GM23338 (cell line): ENCODE measurements around the gene ATG7.

Experiments used
- CTCF ChIP-seq, 2 experiments: fragments of 200-600 bp in 1 of 2; sonication (generic) in 1 of 2; conservative IDR thresholded peaks; 2 replicates each; pipeline versions ENCODE4 v1.5.1 to v1.6.1; 2016 to 2017; ENCODE audit warnings: antibody characterized with exemption in 2 of 2, low read depth in 2 of 2, mild to moderate bottlenecking in 2 of 2, moderate library complexity in 1 of 2
- ETS1 ChIP-seq: IDR thresholded peaks from 2 replicates; pipeline ENCODE4 v1.6.1; 2016; ENCODE audit warnings: antibody characterized with exemption
- EZH2 ChIP-seq: fragments of 200-600 bp; sonication (generic); IDR thresholded peaks from one replicate; pipeline ENCODE4 v1.8.0; 2017; ENCODE audit warnings: antibody characterized with exemption, mild to moderate bottlenecking, low read depth; ENCODE audit not compliant: unreplicated experiment
- EZH2phosphoT487 ChIP-seq: fragments of 200-600 bp; sonication (generic); IDR thresholded peaks from one replicate; pipeline ENCODE4 v1.8.1; 2018; ENCODE audit warnings: antibody characterized with exemption; ENCODE audit not compliant: unreplicated experiment
- JUNB ChIP-seq: IDR thresholded peaks from one replicate; pipeline ENCODE4 v1.6.1; 2016; ENCODE audit warnings: antibody characterized with exemption; ENCODE audit not compliant: unreplicated experiment
- NANOG ChIP-seq: IDR thresholded peaks from 2 replicates; pipeline ENCODE4 v1.6.1; 2016; ENCODE audit warnings: antibody characterized with exemption, borderline replicate concordance
- POLR2AphosphoS5 ChIP-seq: IDR thresholded peaks from 2 replicates; pipeline ENCODE4 v1.6.1; 2016; ENCODE audit warnings: antibody characterized with exemption, low read depth
- REST ChIP-seq: IDR thresholded peaks from one replicate; pipeline ENCODE4 v1.6.1; 2018; ENCODE audit warnings: antibody characterized with exemption; ENCODE audit not compliant: unreplicated experiment
- ZNF114 ChIP-seq: fragments of 250-450 bp; sonication (Bioruptor Pico); IDR thresholded peaks from 2 replicates; pipeline ENCODE4 v1.5.0; 2020; ENCODE audit warnings: mild to moderate bottlenecking, moderate library complexity

- TF ChIP-seq CTCF (conservative IDR thresholded peaks at IDR 0.05; ENCODE audit: low read depth in 2 of 2) = no peak
- TF ChIP-seq POLR2AphosphoS5 = no peak
- TF ChIP-seq EZH2 = no peak
- TF ChIP-seq REST = no peak
- TF ChIP-seq EZH2phosphoT487 = no peak
- TF ChIP-seq JUNB = no peak
- no peak for TF ChIP-seq ZNF114
- no peak for TF ChIP-seq NANOG
- TF ChIP-seq ETS1 = no peak
These were observed 226.0 kb downstream of the ATG7 start for GRCh38 chr3:11498177-11498576.
